ENCODE measurements around the gene CCDC116.
"Not testable (repeated sequence)": the region's sequence is repeated elsewhere in the genome, so short reads cannot be mapped to it uniquely, and the experiment has no call there.

Gene CCDC116

GRCh38 chr22:21673534-21674321, 41.2 kb downstream of the CCDC116 start:
- no peak overlapping the region for H3K4me3 ChIP-seq (ENCODE audit: low read length)
- no peak for DNase-seq (ENCODE audit: low read depth, low spot score)

GRCh38 chr22:21674638-21675245, 42.2 kb downstream of the CCDC116 start:
- no peak overlapping the region for H3K4me3 ChIP-seq (ENCODE audit: low read length)
- DNase-seq (ENCODE audit: low read depth, low spot score) = no peak

GRCh38 chr22:21677606-21678443, 45.3 kb downstream of the CCDC116 start:
- H3K4me3 ChIP-seq (ENCODE audit: low read length) = no peak overlapping the region
- DNase-seq (ENCODE audit: low read depth, low spot score) = no peak

GRCh38 chr22:21678842-21679241, 46.3 kb downstream of the CCDC116 start:
- not testable (repeated sequence) for DNase-seq (ENCODE audit: low read depth, low spot score); H3K4me3 ChIP-seq (ENCODE audit: low read length)

GRCh38 chr22:21679383-21679782, 46.8 kb downstream of the CCDC116 start:
- no peak for DNase-seq (ENCODE audit: low read depth, low spot score)
- no peak overlapping the region for H3K4me3 ChIP-seq (ENCODE audit: low read length)

- H3K4me3 ChIP-seq (ENCODE audit: low read length) = no peak overlapping the region
- DNase-seq (ENCODE audit: low read depth, low spot score) = no peak
Measured at GRCh38 chr22:21680830-21681565, 48.4 kb downstream of the CCDC116 start.

GRCh38 chr22:21681566-21682370, 49.2 kb downstream of the CCDC116 start:
- H3K4me3 ChIP-seq (ENCODE audit: low read length) = no peak overlapping the region
- no peak for DNase-seq (ENCODE audit: low read depth, low spot score)

- H3K4me3 ChIP-seq (ENCODE audit: low read length) = no peak overlapping the region
Measured at GRCh38 chr22:21682385-21683175, 50.0 kb downstream of the CCDC116 start.

GRCh38 chr22:21683401-21683811, 50.8 kb downstream of the CCDC116 start:
- DNase-seq (ENCODE audit: low read depth, low spot score) = no peak
- no peak overlapping the region for H3K4me3 ChIP-seq (ENCODE audit: low read length)

More at GRCh38 chr22:21682385-21683175, 50.0 kb downstream of the CCDC116 start:
- DNase-seq (ENCODE audit: low read depth, low spot score) = no peak

GRCh38 chr22:21684492-21685163, 52.1 kb downstream of the CCDC116 start:
- no peak overlapping the region for H3K4me3 ChIP-seq (ENCODE audit: low read length)
- no peak for DNase-seq (ENCODE audit: low read depth, low spot score)

GRCh38 chr22:21685164-21685513, 52.6 kb downstream of the CCDC116 start:
- DNase-seq (ENCODE audit: low read depth, low spot score) = no peak
- no peak overlapping the region for H3K4me3 ChIP-seq (ENCODE audit: low read length)

- no peak overlapping the region for H3K4me3 ChIP-seq (ENCODE audit: low read length)
- no peak for DNase-seq (ENCODE audit: low read depth, low spot score)
Measured at GRCh38 chr22:21686193-21686608, 53.6 kb downstream of the CCDC116 start.

Data from Jurkat, Clone E6-1 (cell line).